AG10803 (cell line): ENCODE data around the gene SYT7.

Source experiments
- DNase-seq: peaks from one replicate; pipeline ENCODE4 v3.0.0; 2010; ENCODE audit warnings: low read depth
- H3K4me3 ChIP-seq: 2 replicates; pipeline ENCODE4 v1.5.1; 2011; ENCODE audit warnings: mild to moderate bottlenecking, low read length, control low read depth
- CTCF ChIP-seq: conservative IDR thresholded peaks from 2 replicates; pipeline ENCODE4 v1.5.1; 2011; ENCODE audit warnings: mild to moderate bottlenecking, low read length, control low read depth, inconsistent platforms

The SYT7 gene

GRCh38 chr11:61549177-61549576, 31.7 kb downstream of the SYT7 start:
- no peak for DNase-seq
- no peak for TF ChIP-seq CTCF

GRCh38 chr11:61547246-61547645, 33.6 kb downstream of the SYT7 start:
- DNase-seq = no peak
- no peak overlapping the region for H3K4me3 ChIP-seq
- TF ChIP-seq CTCF = no peak

More at GRCh38 chr11:61549177-61549576, 31.7 kb downstream of the SYT7 start:
- H3K4me3 ChIP-seq = no peak overlapping the region

GRCh38 chr11:61546663-61547062, 34.2 kb downstream of the SYT7 start:
- no peak overlapping the region for H3K4me3 ChIP-seq
- no peak for TF ChIP-seq CTCF
- no peak for DNase-seq

GRCh38 chr11:61545921-61546320, 35.0 kb downstream of the SYT7 start:
- no peak overlapping the region for H3K4me3 ChIP-seq
- no peak for TF ChIP-seq CTCF
- DNase-seq = no peak

GRCh38 chr11:61545341-61545740, 35.5 kb downstream of the SYT7 start:
- DNase-seq = no peak
- peak; percentile 38 for TF ChIP-seq CTCF
- H3K4me3 ChIP-seq = no peak overlapping the region

- no peak for DNase-seq
- TF ChIP-seq CTCF = no peak
- no peak overlapping the region for H3K4me3 ChIP-seq
These were observed 36.4 kb downstream of the SYT7 start for GRCh38 chr11:61544466-61544865.

GRCh38 chr11:61543606-61544306, 37.1 kb downstream of the SYT7 start:
- H3K4me3 ChIP-seq = no peak overlapping the region
- peak; percentile 36 for DNase-seq
- TF ChIP-seq CTCF = no peak
